Stimulated activated CD8-positive, alpha-beta memory T cell treated with anti-CD3 and anti-CD28 coated beads, Interleukin-15, amount 100 ng/mL, for 4 hours (primary cell): ENCODE results near the gene DEPDC5.
"Not testable (repeated sequence)": the region's sequence is repeated elsewhere in the genome, so short reads cannot be mapped to it uniquely, and the experiment has no call there.

Experiments
- DNase-seq, 2 donors: peaks; one replicate each; pipeline ENCODE4 v3.0.0-alpha.2; 2020; ENCODE audit warnings: low read depth in 2 of 2

DEPDC5 gene

DNA sequence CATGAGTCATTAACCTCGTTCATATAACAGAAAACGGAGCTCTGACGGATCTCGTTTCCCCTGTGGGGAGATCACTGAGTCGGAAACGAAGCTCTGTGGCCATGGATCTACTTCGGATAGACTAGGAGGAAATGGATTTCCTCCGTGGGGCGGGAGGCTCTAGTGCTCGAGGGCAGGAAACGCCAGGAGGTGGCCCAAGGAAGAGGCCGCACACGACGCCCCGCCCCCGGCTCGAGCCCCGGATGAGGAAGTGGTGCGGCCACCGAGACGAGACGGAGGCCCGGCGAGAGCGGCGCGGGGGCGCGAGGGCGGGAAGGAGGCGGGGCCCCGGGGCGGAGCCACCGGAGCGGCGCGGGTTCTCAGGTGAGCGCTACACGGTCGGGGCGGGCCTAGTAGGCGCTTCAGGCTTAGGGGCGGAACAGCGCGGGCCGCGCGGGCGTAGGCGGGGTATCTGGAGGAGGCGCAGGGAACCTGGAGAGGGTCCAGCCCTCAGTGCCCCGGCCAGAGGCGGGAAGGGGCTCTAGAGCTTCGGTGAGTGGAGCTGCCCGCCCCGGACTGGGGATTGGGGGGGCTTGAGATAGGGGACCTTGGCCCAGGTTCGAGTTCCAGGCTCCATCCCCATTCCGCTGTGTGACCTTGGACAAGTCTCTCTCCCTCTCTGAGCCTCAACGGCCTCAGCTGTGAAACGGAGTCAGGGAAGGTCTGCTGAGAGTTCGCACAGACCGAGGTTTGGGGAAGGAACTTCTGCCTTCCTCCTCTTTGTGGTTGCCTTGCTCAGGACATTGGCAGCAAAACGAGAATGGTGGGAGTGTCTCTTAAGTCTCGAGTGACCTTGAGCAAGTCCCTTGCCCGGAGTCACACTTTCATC lies at the start of gene DEPDC5:
TSS of gene DEPDC5 (plus strand) at position 386 of the 868 bp plus-strand sequence. CDS start 903 bp downstream, outside the sequence.
- DNase-seq = peak; percentile 90 to 94

DNA sequence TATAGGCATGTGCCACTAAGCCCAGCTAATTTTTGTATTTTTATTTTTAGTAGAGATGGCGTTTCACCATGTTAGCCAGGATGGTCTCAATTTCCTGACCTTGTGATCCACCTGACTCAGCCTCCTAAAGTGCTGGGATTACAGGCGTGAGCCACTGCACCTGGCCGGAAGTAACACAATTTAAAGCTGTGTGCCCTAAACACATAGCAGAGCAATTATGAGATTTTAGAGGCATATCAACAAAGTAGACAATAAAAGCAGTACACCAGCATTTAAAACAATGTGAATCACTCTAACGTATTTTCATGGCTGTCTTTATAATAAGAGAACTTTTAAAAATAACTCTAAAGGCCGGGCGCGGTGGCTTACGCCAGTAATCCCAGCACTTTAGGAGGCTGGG lies 46.3 kb upstream of the DEPDC5 start:
- no peak for DNase-seq

DNA sequence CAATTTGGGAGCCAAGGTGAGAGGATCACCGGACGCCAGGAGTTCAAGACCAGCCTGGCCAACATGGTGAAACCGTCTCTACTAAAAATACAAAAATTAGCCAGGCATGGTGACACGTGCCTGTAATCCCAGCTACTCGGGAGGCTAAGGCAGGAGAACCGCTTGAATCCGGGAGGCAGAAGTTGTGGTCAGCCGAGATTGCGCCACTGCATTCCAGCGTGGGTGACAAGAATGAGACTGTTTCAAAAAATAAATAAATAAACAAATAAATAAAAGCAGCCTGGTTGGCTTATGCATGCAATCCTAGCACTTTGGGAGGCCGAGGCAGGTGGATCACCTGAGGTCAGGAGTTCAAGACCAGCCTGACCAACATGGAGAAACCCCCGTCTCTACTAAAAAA lies 42.6 kb upstream of the DEPDC5 start:
- DNase-seq = not testable (repeated sequence)

GRCh38 chr22:31715147-31715778 lies 38.6 kb upstream of the DEPDC5 start:
- no peak for DNase-seq

DNA sequence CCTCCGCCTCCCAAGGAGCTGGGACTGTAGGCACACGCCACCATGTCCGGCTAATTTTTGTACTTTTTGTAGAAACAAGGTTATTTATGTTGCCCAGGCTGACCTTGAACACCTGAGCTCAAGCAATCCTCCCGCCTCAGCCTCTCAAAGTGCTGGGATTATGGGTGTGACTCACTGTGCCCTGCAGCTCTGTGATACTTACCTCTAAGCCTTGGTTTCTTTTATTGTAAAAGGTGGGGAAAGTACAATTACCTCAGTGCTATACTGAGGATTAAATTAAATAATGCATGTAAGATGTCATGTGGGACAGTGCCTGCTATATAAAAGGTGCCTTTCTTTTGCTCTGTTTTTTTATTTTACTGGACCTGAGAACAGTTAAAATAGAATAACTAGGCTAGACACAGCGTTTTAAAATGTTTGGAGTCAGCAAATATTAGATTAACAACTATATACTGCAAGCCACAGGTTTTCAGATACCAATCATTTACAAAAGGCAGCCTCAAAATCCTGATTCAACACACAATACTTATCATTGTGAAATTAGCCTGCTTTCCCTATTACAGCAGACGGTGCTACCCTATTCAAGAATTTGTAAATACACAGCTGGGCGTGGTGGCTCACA lies 33.9 kb upstream of the DEPDC5 start:
- no peak for DNase-seq

DNA sequence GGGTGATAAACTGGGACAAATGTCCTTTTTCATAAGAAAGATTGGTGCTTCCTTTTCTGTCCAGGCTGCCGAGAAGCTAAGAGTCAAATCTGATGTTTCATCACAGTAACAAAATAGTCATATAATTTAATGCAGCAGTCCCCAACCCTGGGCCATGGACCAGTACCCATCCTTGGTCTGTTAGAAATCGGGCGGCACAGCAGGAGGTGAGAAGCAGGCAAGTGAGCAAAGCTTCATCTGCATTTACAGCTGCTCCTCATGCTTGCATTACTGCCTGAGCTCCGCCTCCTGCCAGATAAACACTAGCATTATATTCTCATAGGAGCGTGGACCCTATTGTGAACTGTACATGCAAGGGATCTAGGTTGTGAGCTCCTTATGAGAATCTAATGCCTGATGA lies 30.1 kb upstream of the DEPDC5 start:
- DNase-seq = no peak

- no peak for DNase-seq
These were observed 27.1 kb upstream of the DEPDC5 start for GRCh38 chr22:31726692-31727091.

- no peak for DNase-seq
These were observed 25.0 kb upstream of the DEPDC5 start for GRCh38 chr22:31728857-31729256.

DNA sequence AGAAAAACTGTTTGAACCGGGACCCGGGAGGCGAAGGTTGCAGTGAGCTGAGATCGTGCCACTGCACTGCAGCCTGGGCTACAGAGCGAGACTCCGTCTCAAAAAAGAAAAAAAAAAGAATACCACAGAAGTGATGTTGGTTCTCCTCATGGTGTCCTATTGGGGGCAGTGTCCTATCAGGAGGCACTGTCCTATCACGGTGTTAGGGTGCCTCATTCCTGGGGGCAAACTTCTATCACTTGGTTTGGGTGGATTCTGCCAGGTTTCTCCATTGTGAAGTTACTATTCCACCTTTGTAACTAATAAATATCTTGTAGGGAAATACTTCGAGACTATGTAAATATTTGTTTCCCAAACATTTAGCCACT lies 23.5 kb upstream of the DEPDC5 start:
- DNase-seq = no peak

- DNase-seq = no peak
These were observed 21.6 kb upstream of the DEPDC5 start for GRCh38 chr22:31732089-31732829.

DNA sequence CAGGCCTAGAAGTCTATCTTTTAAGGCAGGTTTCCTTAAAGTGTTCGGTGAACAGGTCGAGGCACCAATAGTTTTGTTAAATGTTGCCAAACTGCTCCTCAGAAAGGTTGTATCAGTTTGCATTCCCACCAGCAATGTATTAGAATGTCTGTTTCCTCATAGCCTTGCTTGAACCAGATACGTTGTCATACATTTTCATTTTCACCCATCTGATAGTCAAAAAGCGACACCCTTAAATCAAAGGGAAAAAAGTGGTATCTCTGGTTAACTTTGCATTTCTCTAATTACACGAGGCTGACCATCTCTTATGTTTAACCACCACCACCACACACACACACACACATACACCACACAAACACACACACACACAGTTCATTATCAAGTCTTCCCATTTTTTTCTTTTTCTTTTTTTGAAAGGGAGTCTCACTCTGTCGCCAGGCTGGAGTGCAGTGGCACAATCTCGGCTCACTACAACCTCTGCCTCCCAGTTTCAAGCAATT lies 20.2 kb upstream of the DEPDC5 start:
- no peak for DNase-seq

GRCh38 chr22:31734512-31734911 lies 19.3 kb upstream of the DEPDC5 start:
- no peak for DNase-seq

DNA sequence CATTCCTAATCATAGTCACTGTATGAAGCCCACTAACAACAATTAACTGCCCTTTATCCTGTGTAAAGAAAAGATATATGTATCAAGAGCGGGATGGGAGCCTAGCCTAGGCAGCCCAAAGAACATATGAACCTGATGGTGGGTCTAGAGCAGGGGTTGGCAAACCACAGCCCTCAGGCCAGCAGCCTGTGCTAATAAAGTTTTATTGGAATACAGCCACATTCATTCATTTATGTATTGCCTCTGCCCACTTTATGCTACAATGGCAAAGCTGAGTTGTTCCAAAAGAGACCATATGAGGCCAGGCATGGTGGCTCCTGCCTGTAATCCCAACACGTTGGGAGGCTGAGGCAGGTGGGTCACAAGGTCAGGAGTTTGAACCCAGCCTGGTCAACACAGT lies 17.4 kb upstream of the DEPDC5 start:
- DNase-seq = no peak

- DNase-seq = no peak
These were observed 15.9 kb upstream of the DEPDC5 start for GRCh38 chr22:31737932-31738331.

- DNase-seq = no peak
These were observed 15.3 kb upstream of the DEPDC5 start for GRCh38 chr22:31738566-31738965.

DNA sequence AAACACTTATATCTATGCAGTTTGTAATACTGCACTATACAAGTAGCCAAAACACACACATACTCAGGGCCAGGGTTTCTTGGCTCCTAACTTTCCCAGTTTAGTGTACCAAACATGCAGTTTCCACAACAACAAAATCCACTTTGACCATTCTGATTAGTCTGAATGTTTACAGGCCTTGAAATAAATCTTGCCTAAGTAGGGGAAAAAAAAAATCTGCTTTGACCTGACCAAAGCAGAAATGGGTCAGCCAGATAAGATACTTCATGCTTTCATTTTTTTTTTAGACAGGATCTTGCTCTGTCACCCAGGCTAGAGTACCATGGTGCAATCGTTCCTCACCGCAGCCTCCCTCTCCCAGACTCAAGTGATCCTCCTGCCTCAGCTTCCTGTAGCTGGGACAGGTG lies 14.0 kb upstream of the DEPDC5 start:
- no peak for DNase-seq

DNA sequence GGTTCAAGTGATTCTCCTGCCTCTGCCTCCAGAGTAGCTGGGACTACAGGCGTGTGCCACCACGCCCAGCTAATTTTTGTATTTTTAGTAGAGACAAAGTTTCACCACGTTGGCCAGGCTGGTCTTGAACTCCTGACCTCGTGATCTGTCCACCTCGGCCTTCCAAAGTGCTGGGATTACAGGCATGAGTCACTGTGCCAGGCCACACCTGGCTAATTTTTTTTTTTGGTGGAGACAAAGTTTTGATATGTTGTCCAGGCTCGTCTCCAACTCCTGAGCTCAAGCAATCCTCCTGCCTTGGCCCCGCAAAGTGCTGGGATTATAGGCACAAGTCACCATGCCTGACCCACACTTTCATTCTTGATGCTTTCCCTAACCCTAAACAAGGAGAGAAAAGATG lies 13.5 kb upstream of the DEPDC5 start:
- DNase-seq = not testable (repeated sequence)

DNA sequence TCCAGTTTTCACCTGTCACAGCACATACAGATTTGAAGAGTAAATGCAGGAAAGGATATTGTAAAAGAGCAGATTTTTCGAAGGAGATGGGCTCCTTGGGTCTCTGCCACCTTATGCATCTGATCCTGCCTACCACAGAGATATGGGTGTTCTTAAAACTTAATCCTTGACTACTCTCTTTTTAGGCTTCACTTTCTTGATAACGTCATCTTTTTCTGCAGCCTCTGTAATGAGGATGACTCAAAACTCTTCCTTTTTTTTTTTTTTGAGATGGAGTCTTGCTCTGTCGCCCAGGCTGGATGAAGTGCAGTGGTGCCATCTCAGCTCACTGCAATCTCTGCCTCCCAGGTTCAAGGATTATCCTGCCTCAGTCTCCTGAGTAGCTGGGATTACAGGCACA lies 11.7 kb upstream of the DEPDC5 start:
- no peak for DNase-seq

- DNase-seq = no peak
These were observed 11.1 kb upstream of the DEPDC5 start for GRCh38 chr22:31742682-31743081.

- no peak for DNase-seq
These were observed 9.9 kb upstream of the DEPDC5 start for GRCh38 chr22:31743871-31744270.

DNA sequence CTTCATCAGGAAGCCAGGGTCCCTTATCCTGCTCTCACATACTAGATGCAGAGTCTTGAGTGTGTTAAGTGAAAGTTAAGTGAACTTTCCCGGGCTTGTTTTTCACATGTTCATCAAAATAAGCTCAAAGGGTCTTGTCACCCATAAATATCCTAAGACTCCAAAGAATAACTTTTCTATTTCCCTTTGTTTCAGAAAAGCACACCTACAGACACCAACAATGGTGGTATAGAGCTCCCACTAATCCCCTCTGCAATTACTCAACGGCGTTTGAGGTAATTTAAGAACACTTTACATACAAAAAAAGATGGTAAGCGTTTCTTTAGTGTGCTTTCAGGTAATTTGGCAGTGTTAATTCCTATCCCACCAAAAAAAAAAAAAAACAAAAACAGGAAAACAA lies 6.4 kb upstream of the DEPDC5 start:
- DNase-seq = no peak

DNA sequence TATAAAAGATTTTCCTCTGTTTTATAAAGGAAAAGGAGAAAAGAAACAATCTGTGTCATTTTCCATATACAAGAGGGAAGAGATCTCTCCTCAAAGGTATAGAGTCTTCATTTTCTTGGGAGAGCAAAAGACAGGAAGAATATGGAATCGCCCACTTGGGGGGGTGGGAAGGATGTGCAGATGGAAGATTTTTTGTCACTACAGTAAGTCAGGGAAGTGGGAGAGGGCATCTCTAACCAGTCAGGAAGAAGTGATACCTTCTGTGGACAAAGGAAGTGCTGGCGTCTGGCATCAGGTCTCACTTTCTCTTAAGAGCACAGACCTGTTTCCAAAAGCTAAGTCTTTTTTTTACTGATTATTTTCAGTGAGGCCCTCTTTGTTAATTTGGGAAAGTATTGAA lies 5.3 kb upstream of the DEPDC5 start:
- no peak for DNase-seq
